NCI-H82 treated with DMSO at 0.1 percent for 48 hours (cell line): ENCODE results near the gene FTH1.

Experiments
- DNase-seq: peaks from one replicate; lab custom pipeline; 2025; ENCODE audit not compliant: unreplicated experiment; lab: John Stamatoyannopoulos, UW

The FTH1 gene

DNA sequence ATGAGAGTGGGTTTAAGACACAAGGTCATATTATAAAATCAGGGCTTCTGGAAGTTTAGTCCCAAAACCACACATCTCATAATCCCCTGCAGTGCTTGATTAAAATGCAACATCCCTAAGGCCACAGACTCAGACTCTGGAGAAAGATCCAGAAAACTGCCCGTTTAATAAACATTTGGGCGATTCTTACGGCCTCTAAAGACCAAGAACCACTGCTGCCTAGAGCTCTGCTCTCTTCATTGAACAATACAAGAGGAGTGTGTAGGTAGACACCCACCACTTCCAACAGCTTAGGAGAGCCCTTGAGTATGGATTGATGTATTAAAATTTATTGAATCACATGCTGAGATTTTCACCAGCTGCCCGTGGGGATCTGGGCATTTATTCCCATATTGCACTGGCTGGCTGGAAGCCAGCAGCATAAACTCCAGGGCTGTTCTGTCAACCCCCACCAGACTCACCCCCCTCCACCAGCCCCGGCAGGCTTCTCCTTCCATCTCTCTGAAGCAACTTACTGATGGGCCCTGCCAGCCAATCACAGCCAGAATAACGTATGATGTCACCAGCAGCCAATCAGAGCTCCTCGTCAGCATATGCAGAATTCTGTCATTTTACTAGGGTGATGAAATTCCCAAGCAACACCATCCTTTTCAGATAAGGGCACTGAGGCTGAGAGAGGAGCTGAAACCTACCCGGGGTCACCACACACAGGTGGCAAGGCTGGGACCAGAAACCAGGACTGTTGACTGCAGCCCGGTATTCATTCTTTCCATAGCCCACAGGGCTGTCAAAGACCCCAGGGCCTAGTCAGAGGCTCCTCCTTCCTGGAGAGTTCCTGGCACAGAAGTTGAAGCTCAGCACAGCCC, 18.0 kb downstream of the FTH1 start:
- no peak for DNase-seq

DNA sequence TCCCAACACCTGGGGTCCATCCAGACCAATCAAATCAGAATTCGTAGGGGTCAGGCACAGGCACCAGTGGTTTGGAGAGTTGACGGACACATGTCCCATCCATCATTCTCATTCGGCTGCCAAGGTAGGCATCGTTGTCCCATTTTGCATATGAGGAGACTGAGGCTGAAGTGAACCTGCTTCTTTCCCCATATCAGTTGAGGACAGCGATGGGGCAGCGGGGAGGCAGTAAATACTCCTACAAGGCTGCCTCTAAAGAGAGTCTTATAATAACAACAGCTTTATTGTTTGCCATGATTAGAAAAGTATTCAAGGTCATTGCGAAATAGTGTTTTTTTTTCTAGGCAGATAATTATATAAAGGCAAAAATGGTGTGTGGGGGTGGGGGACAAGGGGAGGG, 18.9 kb downstream of the FTH1 start:
- DNase-seq: no peak

- peak; percentile 17 for DNase-seq
Observed at GRCh38 chr11:61947486-61948210, 19.8 kb downstream of the FTH1 start.

DNA sequence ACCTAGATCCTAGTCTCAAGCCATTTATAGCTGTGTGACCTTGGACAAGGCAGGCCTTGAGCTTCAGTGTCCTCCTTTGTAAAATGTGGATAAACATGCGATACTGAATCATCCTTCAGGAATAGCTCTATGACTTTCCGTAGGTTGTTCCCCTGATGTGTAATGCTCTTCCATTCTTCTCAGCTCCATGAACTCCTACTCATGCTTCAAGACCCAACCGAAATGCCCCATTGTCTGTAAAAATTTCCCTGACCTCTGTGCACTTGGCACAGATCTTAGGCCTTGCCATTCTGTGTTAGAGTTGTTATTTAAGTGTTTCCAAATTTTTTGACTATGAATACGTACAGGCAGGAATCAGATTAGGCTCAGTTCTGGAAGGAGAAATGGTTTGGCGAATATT, 20.5 kb downstream of the FTH1 start:
- no peak for DNase-seq

DNA sequence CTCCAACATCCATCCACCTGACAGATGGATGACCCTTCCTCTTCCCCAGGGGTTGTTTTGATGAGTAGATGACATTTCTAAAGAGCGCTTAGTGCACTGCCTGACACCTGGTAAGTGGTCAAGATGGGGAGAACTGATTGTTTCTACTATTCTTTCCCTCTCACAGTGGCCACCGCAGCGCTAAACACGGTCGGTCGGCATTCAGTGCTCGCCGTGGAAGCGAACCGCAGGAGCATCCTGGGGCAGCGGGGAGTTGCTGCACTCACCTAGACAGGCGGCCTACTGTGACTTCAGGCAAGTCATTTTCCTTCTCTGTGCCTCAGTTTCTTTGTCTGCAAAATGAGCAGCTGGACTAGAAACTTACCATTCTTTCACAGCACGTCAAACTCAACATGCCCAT, 22.2 kb downstream of the FTH1 start:
- DNase-seq: no peak

DNA sequence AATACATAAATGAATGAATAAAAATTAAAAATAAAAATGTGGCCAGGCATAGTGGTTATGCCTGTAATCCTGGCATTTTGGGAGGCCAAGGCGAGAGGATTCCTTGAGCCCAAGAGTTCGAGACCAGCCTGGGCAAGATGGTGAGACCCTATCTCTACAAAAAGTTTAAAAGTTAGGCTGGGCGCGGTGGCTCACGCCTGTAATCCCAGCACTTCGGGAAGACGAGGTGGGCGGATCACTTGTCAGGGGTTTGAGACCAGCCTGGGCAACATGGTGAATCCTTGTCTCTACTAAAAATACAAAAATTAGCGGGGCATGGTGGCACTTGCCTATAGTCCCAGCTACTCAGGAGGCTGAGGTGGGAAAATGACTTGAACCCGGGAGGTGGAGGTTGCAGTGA, 27.0 kb downstream of the FTH1 start:
- DNase-seq: no peak

- DNase-seq: no peak
Observed at GRCh38 chr11:61935861-61936260, 31.6 kb downstream of the FTH1 start.

DNA sequence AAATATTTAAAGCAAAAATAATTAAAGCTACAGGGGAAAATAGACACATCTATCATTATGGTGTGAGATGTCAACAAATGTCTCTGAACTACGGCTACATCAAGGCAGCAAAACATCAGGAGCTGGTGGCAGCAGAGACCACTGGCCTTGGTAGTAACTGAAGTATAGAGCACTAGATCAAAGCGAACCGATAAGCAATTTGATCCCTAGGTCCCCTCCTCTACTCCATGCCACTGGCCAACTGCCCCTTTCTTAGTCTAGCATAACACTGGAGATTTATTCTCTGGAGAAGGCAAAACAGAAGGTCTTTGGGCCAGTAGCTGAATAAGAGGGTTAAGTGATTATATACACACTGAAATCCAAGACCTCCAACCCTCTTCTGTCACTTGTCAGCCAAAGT, 36.5 kb downstream of the FTH1 start:
- no peak for DNase-seq

DNA sequence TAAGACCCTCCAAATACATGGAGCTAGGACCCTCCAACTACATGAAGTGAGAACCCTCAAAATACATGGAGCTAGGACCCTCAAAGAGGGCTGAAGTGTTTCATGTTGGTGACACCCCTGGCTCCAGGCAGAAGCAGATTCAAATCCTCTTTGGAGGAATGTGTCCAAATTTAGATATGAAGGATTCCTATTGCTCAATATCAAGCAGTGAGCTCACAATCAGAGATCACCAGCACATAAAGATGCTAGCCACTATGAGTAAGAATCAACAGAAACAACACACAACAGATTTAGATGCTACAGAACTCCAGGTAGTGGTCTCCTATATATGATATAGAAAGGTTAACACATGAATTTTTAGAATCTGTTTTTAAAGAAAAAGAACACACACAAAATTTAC, 38.8 kb downstream of the FTH1 start:
- no peak for DNase-seq

- no peak for DNase-seq
Observed at GRCh38 chr11:61927501-61927900, 39.9 kb downstream of the FTH1 start.

GRCh38 chr11:61926235-61926634, 41.2 kb downstream of the FTH1 start:
- no peak for DNase-seq

DNA sequence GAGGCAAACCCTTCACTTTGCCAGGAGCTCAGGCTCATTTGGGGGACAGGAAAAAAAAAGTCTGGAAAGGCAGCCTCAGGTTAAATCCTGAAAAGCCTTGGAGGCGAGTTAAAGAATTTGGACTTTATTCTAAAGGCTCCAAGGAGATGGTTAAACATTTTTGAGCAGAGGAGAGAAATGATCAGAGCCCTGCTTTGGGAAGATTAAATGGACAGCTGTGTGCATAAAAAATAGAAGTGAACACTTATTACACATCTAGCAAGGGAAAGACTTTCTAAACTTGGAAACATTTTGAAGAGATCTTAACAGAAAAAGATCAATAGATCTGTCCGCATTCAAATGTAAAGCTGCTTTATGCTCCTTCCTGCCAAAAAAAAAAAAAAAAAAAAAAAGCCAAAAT, 41.7 kb downstream of the FTH1 start:
- DNase-seq: no peak

DNA sequence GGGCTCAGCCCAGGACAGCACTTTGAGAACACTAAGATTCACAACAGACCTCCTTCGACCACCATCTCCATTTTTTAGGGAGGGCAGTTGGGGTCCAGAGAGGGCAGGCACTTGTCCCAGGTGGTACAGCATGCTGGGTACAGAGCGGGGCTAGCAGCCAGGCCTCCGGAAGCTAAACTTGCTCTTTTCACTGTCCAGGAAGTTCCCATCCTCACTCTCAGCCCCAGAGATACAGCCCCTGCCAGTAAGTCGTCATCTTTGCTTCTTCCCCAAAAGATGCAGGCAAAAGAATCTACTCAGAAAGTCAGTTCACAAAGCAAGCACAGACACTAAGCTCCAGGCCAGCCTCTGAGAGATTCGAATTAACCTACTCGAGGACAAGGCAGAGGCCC, 43.4 kb downstream of the FTH1 start:
- no peak for DNase-seq

GRCh38 chr11:61923166-61924063, 44.0 kb downstream of the FTH1 start:
- no peak for DNase-seq

GRCh38 chr11:61922539-61922938, 44.9 kb downstream of the FTH1 start:
- DNase-seq: no peak

- no peak for DNase-seq
Observed at GRCh38 chr11:61921446-61921845, 46.0 kb downstream of the FTH1 start.

GRCh38 chr11:61919705-61920631, 47.5 kb downstream of the FTH1 start:
- no peak for DNase-seq

DNA sequence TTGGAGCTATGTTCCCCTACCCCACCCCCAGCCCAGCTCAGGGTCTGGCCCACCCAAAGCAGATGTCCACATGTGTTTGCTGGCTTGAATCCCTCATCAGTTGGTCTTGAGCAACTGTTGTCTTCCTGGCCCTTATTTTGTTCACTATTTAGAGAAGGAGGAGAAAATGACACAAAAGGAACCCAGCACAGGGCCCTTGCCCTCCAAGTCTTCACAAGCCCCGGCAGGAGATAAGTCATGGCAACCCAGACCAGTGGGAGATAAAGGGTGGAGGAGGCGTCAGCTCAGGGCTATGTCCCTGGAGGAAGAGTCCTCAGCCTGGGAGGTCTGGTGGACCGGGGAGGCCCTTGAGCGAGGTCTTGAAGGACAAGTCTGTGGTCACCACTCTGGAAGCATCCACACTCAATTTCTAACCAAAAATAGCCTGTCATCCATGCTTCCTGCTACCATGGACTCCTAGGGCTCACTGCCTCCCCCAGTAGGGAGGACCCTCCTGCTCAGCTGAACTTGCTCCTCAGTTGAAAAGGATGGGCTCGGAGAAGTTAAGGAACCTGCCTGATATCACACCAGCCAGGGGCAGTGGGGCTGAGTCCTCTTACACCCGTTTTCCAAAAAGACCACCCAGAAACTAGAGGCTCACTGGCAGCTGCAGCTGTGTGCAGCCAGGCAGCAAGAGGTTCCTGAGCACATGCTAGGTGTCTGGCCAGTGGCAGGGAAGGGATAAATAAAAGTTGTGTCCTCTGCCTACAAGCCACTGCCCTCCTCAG, 48.3 kb downstream of the FTH1 start:
- no peak for DNase-seq

GRCh38 chr11:61918251-61918937, 49.0 kb downstream of the FTH1 start:
- DNase-seq: no peak
